Hematopoietic multipotent progenitor cell treated with erythropoietin and hydrocortisone succinate and interleukin-3 and kit ligand, for 6 days (in vitro differentiated cells): ENCODE data around the gene TSN.
"Not testable (repeated sequence)": the region's sequence is repeated elsewhere in the genome, so short reads cannot be mapped to it uniquely, and the experiment has no call there.

ENCODE experiments used
- DNase-seq: peaks from one replicate; pipeline ENCODE4 v3.0.0-alpha.2; 2015

TSN gene

GRCh38 chr2:121755237-121756111 is at the start of gene TSN:
Gene TSN (plus strand): TSS chr2:121755651. CDS start chr2:121755780, 129 bp downstream.
- peak; percentile 100 for DNase-seq

DNA sequence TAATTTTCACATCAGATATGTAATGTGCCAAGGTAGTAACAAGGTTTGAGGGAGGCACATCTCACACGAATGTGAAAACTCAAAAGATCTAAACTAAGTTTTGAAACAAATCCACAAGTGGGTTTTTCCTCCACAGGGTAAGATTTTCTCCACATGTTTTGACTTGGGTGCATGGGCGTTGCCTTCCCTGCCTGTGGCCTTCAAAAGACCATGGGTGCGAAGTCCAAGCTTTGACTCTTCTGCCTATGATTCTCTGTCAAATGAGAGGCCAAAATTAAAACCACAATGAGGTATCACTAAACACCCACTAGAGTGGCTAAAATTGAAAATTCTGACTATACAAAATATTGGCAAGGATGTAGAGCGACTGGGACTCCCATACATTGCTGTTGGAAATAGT is 49.5 kb upstream of the TSN start:
- DNase-seq, result no peak

- no peak for DNase-seq
Observed at GRCh38 chr2:121707344-121707919, 48.0 kb upstream of the TSN start.

DNA sequence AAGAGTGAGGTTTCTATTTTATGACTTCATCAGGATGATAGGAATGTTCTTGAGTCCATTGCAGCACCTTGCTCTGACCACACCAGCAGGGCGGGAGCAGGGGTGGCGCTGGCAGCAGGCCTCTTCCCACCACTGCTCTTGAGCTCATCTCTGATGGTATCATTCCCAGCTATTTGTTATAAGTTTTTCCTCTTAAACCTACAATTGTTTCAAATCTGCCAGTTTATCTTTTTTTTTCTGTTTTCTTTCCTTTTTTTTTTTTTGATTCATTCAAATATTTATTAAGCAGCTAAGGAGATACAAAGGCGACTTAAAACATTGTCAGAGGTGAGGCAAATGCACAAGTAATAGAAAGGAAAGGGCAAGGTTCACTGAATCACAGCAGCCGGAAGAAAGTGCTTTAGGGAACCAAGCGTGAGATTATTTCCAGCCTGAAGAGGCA is 47.5 kb upstream of the TSN start:
- no peak for DNase-seq

- DNase-seq, result no peak
Observed at GRCh38 chr2:121709776-121710469, 45.5 kb upstream of the TSN start.

DNA sequence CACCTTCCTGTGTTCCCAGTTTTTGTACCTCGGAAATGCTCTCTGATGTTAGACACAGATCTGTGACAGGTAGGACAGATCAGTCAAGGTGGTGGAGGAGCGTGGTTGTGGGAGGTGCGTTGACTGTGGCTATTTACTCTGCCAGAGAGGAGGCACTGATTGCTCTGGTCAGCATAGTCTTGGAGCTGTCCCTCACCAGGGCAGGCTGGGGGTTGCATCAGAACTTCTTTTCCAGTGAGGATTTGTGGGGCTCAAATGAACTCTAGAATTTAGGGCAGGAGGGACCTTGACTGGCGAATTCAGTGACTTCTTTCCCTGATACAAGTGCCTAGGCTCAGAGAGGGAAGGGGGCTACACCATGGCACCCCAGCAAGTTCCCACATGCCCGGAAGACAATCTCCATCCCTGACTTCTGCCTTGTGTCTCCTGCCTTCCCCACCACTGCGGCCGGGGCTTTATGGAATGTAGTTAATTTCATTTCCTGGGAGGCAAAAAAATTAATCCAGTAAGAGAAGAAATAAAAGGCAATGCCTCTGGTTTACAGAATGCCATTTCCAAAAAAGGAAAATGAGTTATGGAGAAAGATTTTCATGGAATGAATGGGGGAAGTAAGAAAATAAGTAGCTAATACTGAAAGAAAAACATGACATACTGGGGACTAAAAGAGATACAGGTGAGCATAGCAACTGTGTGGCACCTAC is 44.8 kb upstream of the TSN start:
- DNase-seq, result no peak

DNA sequence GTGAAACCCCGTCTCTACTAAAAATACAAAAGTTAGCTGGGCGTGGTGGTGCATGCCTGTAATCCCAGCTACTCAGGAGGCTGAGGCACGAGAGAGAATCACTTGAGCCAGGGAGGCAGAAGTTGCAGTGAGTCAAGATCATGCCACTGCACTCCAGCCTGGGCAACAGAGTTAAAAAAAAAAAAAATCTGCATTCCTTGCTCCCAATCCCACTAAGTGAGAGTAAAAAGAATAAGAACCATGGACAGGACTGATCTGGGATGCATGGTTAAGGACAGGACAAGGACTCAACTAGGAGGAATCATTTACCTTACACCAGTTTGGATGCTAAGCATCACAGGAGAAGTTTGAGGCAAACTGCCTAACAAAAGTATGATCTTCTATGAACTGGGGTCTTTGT is 44.0 kb upstream of the TSN start:
- DNase-seq, result not testable (repeated sequence)

DNA sequence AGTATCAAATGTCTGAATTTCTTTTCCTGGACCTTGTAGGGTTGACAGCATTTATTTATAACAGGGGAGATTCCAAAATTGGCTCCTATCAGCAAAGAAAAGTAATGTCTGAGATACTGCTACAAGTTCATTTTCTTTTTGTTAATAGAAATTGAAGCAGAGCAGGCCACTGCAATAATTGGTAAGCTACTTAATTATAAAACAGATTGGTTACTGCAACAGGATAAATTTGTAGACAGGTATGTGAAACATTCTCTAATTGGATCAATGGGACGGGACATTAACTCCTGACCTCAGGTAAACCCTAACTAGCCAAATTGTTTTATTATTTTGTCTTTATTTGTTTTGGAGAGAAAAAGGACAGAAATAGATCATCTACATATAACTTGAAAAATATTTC is 39.3 kb upstream of the TSN start:
- no peak for DNase-seq

DNA sequence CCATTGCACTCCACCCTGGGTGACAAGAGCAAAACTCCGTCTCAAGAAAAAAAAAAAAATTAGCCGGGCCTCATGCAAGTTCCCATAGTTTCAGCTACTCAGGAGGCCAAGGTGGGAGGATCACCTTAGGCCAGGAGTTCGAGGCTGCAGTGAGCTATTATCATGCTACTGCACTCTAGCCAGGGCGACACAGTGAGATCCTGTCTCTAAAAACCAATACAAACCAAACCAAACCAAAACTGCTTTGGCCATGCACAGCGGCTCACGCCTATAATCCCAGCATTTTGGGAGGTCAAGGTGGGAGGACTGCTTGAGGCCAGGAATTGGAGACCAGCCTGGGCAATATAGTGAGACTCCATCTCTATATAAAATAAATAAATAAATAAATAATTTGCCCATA is 37.9 kb upstream of the TSN start:
- no peak for DNase-seq

DNA sequence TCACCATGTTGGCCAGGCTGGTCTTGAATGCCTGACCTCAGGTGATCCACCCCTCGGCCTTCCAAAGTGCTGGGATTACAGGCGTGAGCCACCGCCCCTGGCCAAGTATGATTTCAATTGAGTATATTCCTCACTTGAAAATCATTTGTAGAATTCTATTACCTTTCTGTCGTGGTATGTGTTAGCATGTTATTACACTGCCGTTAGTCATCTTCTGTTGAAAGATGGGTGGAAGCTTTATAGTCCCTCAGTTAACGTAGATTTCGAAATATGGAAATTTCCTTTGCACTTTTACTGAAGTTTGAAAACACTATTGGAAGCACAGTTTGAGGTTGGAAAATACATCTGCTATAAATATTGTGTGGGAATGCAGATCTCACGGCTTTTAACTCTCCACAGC is 33.5 kb upstream of the TSN start:
- DNase-seq, result no peak

DNA sequence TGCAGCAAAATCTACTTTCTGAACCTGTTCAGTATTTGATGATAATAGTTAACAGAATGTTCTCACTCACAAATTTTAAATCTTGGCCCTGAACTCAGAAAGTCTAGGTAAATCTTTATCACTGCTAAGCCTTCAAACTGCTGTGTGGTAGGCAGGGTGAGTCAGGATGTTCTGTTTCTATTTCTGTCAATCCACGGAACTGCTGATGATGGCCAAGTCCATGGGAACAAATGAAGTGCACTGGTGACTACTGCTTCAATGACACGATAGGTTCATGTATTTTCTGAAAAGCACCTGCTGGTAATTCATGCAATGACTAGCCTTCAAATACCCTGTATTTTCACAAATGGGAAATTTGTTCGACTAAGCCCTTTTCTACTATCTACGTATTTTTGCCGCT is 33.0 kb upstream of the TSN start:
- DNase-seq, result no peak

- DNase-seq, result no peak
Observed at GRCh38 chr2:121723316-121723715, 32.1 kb upstream of the TSN start.

DNA sequence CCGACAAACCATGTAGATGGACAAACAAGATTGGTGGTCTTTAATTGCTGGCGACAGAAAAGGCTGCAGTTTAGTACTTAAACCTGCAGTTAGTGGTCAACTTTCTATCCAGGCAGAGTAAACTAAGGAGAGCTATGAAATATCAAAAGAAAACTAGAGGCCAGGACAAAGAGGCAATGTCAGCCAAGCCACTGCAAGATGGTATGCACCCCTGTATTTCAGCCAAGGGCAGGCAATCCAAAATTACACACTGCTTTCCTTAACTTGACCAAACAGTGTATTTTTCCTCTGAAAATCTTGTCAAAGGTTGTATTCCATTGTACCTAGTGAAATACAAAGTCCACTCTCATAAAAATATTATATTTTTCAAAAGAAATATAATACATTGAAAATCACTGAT is 28.1 kb upstream of the TSN start:
- DNase-seq, result no peak

DNA sequence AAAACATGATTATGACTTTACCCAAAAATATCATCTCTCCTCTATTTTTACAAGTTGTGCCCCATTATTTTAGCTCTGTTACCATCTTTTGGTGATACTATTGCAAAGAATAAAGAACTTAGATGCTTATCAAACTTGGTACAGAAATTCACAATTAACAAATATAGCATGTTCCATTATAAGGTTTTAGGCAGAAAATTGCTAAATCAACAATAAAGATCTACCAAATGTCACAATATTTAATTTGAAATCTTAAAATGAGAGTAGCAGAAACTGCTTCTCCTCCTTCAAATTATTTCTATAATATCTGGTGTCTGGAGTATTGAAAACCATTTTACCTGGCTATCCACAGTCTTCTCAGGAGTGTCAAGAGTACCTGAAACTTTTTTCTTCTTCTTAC is 27.5 kb upstream of the TSN start:
- DNase-seq, result no peak

DNA sequence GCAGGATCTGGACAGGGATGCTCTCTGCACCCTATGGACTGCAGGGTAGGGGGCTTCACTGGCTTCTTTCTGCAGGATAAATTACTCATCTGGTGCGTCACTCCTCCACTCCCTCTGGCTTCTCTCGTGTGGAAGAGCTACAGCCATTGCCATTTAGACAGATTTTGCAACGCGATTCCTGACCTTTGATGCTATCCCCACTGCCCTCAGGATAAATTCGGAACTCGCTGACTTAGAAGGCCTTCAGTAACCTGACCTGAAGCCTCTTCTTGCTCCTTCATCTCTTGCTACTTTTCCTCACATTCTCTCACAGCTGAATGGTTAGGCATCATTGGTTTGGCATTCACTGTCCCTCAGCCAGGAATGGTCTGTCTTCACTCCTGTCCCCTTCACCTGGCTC is 24.1 kb upstream of the TSN start:
- DNase-seq, result no peak

DNA sequence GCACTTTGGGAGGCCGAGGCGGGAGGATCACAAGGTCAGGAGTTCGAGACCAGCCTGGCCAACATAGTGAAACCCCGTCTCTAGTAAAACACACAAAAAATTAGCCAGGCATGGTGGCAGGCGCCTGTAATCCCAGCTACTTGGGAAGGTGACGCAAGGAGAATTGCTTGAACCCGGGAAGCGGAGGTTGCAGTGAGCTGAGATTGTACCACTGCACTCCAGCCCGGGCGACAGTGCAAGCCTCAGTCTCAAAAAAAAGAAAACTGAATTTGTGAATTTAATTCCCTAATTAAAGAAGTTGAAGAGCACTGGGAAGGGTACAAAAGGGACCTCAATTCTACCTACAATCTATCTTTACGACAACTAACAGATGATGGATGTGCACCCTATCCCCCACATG is 20.9 kb upstream of the TSN start:
- DNase-seq, result not testable (repeated sequence)

DNA sequence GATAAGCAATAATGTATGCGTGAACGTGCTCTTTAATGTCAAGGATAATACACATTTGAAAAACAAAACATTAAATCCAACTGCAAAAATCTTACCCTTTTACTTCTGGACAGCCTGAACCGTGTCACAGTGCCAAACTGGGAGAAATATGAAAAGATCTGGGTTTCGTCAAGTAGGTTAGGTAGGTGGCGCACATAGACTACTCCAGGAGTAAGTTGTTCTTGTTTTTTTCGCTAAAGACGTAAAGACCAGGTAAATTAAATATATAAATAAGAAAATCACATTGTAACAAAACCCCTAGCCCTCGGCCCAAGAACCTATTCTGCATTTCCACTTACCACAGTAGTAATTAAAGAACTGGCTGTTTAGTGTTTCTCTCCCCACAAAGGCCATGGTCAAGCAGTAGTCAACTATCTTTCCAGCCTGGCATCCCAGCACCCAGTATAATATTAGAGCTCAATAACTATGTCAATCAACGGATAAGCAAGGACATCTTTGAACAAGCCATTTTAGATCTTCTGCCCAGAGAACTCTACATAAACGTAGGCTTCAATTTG is 19.9 kb upstream of the TSN start:
- peak; percentile 61 for DNase-seq

DNA sequence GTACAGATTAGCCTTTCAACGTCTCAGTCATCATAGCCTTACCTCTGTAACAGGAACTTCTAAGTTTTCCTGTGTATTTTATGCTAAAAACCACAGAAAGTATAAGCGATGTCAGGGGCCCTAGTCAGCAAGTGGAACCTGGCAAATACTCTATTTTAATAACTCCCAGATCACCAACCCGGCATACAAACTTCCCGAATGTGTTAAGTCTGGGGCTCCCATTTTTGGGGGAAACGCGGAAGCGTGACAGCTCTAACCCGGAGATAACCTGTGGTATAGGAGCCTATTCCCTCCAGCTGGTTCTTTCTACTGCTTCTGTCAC is 19.4 kb upstream of the TSN start:
- DNase-seq, result no peak

- DNase-seq, result peak; percentile 100
Observed at GRCh38 chr2:121736462-121737336, 18.8 kb upstream of the TSN start, which contains the start of gene NIFK. Gene NIFK (minus strand): TSS chr2:121736875. CDS start chr2:121736850, 25 bp downstream.

DNA sequence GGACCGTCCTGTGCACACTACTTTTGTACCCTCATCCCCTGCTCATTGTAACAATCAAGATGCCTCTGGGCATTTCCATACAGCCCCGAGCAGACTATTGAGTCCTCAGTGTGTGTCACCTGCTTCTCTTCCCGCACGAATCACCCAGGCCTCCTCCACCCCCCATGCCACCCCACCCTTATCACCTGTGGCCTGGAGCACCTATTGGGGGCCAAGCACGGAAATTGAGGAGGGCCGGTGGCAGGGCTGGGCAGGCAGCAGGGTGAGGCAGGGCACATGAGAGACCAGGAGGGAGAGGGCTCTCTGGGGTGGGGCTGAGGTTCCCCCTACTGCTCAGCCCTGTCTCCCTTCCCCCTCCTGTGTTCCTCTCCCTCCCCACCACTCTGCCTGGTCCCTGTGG is 14.5 kb upstream of the TSN start:
- no peak for DNase-seq

GRCh38 chr2:121741450-121741849 is 14.0 kb upstream of the TSN start:
- DNase-seq, result no peak

DNA sequence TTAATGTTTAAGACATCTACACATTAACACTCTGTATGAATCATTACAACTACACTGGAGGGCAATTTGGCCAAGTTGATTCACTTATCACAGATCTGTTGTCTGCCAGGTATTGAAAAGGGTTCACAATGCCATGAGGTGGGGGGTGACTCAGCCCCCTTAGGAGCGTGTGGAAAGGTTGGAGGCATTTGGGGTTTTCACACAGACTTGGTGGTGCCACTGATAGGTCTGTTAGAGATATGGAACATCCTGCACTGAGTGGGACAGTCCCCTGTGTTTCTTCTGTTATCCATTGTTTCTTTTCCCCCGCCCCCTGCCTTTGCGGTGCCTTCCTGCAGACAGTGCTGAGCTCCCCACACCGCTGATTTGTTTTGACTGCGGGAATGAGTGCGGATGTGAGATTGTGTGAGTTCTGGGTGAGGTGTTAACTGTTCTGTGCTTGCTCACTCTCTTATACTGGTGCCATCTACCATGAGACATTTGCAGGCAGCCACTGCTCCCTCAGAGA is 9.3 kb upstream of the TSN start:
- DNase-seq, result no peak
